Epithelial cell of proximal tubule (primary cell): Measurements from ENCODE around the gene FMO2. TPM values are rescaled to one million over a fixed set of nuclear protein-coding genes. Genes with fewer than 3 reads are reported as not detected.

Experiments
- DNase-seq: peaks from one replicate; pipeline ENCODE4 v3.0.0-alpha.2; 2011; ENCODE audit warnings: low read depth
- H3K4me3 ChIP-seq: 2 replicates; pipeline ENCODE4 v1.5.1; 2011; ENCODE audit warnings: low read depth, mild to moderate bottlenecking, low read length
- total RNA-seq: library from RNA; depleted of rRNA; stranded (reverse); fragments of >200 nt; gene quantifications from 2 replicates; pipeline ENCODE4 v1.2.3, GENCODE V29; 2015
- TF ChIP-seq, protein P1 (sequence below): conservative IDR thresholded peaks from 2 replicates; pipeline ENCODE4 v1.5.1; 2012; ENCODE audit warnings: low read depth, mild to moderate bottlenecking, low read length

FMO2 gene
- total RNA-seq, 1 donor from 2014 or later = not detected

GRCh38 chr1:171254859-171255258 is 69.8 kb downstream of the FMO2 start:
- TF ChIP-seq, protein P1, sequence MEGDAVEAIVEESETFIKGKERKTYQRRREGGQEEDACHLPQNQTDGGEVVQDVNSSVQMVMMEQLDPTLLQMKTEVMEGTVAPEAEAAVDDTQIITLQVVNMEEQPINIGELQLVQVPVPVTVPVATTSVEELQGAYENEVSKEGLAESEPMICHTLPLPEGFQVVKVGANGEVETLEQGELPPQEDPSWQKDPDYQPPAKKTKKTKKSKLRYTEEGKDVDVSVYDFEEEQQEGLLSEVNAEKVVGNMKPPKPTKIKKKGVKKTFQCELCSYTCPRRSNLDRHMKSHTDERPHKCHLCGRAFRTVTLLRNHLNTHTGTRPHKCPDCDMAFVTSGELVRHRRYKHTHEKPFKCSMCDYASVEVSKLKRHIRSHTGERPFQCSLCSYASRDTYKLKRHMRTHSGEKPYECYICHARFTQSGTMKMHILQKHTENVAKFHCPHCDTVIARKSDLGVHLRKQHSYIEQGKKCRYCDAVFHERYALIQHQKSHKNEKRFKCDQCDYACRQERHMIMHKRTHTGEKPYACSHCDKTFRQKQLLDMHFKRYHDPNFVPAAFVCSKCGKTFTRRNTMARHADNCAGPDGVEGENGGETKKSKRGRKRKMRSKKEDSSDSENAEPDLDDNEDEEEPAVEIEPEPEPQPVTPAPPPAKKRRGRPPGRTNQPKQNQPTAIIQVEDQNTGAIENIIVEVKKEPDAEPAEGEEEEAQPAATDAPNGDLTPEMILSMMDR = no peak
- H3K4me3 ChIP-seq = no peak overlapping the region
- DNase-seq = no peak

- no peak overlapping the region for H3K4me3 ChIP-seq
- DNase-seq = peak; percentile 41
- TF ChIP-seq, protein P1 = no peak
Measured at GRCh38 chr1:171256940-171257606, 72.0 kb downstream of the FMO2 start.

GRCh38 chr1:171257607-171258076 is 72.5 kb downstream of the FMO2 start:
- no peak overlapping the region for H3K4me3 ChIP-seq
- no peak for DNase-seq
- TF ChIP-seq, protein P1 = no peak

DNA sequence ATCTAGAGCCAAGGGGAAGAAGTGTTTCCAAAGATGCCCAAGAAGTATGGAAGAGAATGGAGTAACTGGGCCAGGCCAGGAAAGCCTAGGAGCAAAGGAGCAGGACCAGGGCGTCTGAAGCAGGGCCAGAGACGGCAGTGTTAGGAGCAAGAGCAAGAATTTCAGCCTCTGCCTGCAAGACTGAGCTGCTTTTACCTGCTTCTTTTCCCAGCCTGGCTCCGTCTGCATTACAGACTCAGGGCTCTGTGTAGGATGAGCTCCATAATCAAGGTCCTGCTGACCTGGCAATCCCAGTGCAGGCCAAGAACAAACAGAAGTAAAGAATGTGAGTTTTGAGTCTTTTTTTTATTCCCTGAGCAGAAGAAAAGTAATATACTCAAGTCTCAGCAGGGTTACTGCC is 73.3 kb downstream of the FMO2 start:
- TF ChIP-seq, protein P1 = no peak

DNA sequence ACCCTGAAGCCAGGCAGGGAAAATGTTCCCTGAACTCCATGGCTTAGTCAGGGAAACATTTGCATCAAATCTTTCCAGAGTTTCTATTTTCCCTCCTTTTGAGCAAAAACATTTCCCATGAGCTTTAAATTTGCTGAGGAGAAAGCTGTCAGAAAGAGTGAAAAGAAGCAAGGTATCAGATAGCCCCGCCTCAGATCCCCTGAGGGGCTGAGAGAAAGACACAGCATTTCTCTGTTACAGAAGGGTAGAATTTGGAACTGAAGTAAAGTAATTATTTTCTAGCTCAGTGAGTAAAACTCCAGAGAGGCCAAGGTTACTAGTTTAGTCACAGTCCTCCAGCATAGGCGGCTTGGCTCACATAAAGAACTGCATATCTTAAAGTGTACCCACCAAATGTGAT is 73.8 kb downstream of the FMO2 start:
- DNase-seq = no peak
- TF ChIP-seq, protein P1 = no peak
- H3K4me3 ChIP-seq = no peak overlapping the region

More for the DNA sequence above, 73.3 kb downstream of the FMO2 start:
- no peak for DNase-seq
- no peak overlapping the region for H3K4me3 ChIP-seq

Other genes with a start within 250 kb of the FMO2 start
- gene MROH9, start 249.8 kb upstream of the FMO2 start, total RNA-seq = not detected in 2 replicates
- not detected in 2 replicates for gene FMO3, start 94.4 kb upstream of the FMO2 start, total RNA-seq
- gene FMO1, start 63.2 kb downstream of the FMO2 start, total RNA-seq = not detected in 2 replicates
- 0.52 and 0.58 TPM in 2 replicates for gene FMO4, start 128.9 kb downstream of the FMO2 start, total RNA-seq